HT1080 (cell line): ENCODE results near the gene SMPX. TPM values are rescaled to one million over a fixed set of nuclear protein-coding genes. Genes with fewer than 3 reads are reported as not detected.
A peak's percentile ranks its signal among the peaks of the same experiment; 100 is the strongest.

Experiments used
- DNase-seq: peaks from one replicate; pipeline ENCODE4 v3.0.0-alpha.2; 2015; ENCODE audit warnings: low read depth
- total RNA-seq: library from RNA; depleted of rRNA; stranded (reverse); fragments of >200 nt; shearing (Covaris generic); gene quantifications from 2 replicates; pipeline ENCODE4 v1.2.3, GENCODE V29; 2014

SMPX gene
- total RNA-seq, 1 experiment from 2014 or later = not detected

GRCh38 chrX:21744721-21745120, 13.2 kb downstream of the SMPX start:
- DNase-seq = no peak

DNA sequence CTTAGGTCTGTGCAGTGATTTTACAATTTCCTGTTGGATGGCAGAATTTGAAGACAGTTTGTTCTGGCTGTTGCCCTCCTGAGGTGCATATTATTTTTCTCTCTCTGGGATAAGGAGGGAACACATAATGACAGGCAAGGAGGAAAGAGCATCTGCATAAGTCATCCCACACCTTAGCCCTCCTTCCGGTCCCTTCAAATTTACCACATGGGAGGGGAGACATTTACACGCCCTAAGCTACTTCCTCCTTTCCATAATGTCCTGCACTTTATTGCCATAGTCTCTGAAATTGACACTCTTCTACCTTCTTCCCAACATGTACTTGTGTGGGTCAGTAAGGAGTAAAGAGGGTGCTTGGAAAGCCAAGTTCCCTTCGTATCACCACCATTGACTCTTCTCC, 13.9 kb downstream of the SMPX start:
- no peak for DNase-seq

DNA sequence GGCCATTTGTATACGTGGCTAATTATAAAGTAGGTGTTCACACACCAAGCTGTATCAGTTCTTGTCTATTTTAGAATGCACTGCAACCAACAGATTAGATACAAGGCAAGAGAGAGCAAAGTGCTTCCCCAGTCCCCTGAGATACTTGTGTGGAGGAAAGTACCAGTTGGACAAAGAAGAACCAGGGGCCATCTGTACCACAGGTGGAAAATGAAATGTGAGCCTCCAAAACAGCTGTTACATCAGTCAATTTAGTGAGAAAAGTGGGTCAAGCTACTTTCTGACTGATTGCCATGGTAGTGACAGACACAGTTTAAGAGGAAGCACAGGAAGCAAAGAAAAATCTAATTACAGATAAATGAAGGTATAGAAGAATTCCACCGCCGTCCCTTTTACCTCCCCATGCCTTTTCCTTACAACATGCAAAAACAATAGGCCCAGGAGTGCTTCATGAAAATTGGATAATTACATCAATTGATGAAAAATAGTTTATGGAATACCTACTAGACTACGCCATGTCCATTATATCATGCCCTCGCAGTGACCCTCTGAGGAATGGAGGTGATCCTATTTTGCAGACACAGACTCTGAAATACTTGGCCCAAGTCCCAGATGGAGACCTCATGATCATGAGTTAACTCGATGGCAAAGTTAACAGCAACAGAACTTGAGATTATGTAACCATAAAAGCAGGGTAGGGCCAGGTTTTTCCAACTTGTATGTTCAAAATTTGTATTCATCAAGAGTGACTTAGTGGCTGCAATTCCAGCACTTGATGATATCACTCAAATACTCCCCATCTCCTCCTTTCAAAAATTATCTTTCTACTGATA, 15.8 kb downstream of the SMPX start:
- DNase-seq = no peak

DNA sequence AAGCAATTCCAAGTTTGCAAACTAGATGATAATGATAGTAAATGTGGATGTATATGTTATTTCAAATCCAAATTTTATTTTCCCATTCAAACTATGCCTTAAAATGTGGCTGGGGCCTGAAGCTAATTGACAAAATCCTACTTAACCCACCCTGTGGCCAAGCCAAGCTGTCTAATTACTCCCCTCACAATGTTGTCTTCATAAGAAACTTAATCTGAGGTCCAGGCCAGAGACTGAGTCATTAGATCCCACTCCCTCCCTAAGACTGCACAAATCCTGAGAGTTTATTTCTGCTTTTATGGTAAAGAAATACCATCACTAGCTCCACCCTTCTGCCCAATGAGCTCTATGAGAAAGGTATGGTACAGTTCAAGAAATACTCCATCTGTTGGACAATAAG, 16.6 kb downstream of the SMPX start:
- DNase-seq = no peak

- no peak for DNase-seq
Observed at GRCh38 chrX:21740329-21741274, 17.3 kb downstream of the SMPX start.

- DNase-seq = no peak
Observed at GRCh38 chrX:21738950-21739287, 19.0 kb downstream of the SMPX start.

- no peak for DNase-seq
Observed at GRCh38 chrX:21738210-21738949, 19.5 kb downstream of the SMPX start.

DNA sequence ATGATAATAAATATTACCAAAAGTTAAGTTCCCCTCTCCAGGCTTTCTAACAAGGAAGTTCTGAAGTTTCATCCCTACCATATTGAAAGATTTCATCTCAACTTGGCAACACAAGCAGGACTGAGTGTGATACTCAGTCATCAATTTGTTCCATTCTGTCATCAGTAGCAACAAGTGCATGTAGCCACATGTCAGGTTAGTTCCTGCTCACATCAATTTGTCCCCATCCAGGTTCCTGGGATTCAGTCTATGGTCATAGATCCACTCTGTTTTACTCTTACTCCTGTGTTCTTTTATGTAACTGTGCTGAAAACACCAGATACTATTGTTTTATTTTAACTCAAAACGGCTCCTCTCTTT, 22.2 kb downstream of the SMPX start:
- DNase-seq = no peak

DNA sequence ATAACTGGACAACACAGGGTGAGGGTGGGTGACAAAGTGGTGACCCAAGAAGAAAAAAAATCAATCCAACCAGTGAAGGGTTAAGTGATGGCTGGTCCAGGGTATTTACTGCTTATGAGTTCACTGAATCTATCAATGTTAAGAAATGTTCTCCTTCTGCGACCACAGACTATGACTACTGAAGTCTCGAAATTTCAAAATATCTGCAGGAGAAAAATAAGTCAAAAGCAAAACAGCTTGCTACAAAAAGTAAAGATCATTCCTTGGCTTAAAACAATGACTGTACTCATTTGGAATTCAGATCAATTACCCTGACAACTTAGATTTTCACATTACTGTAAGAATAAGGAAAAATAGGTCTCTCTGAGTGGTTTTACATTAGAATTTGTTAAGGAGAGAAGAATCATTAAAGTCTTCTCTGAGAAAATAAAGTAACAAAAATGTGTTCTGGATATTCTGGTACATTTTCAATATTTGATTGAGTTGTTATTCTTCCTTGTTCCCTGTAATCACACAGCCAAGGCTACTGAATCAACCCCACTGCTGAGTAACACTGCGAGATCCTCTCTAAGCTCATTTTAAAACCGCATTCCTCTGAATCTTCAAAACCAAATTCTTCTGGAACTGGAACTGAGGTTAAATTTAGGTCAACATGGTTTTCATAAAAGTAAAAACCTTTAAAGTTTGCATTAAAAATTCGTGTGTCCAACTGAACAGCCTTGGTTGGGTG, 22.7 kb downstream of the SMPX start:
- peak; percentile 1 for DNase-seq

- no peak for DNase-seq
Observed at GRCh38 chrX:21734175-21734574, 23.7 kb downstream of the SMPX start.

DNA sequence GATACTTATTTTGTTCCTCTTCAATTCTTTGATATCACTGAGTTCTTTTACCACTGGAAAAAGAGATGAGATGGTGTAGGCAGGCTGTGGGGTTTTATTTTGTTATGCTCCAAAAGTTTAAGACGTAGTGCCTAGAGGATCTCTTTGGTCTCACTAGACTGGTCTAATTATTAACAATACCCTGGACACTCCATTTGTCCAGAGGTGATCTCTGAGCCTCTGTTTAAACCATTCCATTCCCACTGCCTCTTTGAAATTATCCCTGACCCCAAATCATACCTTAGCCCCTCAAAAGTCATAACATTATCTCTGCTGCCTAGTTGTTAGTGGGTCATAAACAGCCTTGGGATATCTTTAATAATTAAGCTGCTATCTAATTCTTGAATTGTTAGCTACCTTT, 24.2 kb downstream of the SMPX start:
- DNase-seq = no peak

DNA sequence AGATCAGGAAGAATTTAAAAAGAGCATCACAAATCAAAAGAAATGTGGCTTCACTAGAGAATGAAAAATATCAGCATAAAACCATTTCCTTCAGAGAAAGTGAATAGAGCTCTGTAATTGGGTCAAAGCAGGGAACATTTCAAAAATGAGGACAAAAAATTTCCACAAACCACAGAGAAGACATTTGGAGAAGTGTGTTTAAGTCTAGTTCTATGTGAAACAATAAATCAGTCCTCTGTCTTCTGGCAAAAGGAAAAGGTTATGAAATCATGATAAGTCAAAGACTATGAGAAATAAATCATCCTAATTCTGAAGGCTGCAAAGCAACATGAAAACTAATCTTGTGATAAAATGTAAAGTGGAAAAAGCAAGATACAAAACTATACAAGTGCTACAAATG, 27.9 kb downstream of the SMPX start:
- DNase-seq = no peak

- no peak for DNase-seq
Observed at GRCh38 chrX:21728276-21728968, 29.5 kb downstream of the SMPX start.

DNA sequence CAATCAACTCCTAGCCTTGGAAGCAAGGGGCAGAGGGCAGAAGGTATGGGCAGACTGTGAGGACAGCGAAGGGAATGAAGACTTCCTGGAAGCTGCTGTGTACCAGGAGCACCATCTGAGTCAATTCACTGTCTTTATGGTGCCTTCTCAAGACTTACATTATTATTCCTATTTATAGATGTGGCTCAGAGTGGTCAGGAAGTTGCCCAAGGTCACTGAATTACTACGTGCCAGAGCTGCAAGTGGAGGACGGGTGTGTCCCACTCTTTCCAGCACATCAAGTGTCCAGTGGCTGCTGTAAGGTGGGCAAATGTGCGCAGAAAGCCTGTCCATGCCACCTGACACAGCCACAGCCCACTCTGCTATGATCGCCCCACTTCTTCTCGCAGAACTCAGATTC, 32.0 kb downstream of the SMPX start:
- no peak for DNase-seq

DNA sequence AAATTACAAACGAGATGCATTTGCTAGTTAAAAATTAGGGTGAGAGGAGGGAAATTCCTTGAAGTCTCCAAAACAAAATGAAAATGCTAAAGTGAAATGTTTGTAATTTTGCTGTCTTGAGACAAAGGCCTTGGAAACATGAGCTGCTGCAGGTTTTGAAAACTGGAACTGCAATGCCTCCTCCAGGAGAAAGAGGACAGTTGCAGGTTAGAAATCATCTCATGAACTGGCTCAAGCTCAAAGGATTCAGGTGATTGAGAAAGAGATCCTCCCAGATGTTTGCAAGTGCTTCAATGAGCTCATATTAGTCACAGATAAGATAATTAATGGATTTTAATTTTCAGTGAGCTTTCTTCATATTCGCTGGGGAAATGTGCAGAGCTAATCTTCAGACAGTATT, 32.4 kb downstream of the SMPX start:
- DNase-seq = peak; percentile 27

DNA sequence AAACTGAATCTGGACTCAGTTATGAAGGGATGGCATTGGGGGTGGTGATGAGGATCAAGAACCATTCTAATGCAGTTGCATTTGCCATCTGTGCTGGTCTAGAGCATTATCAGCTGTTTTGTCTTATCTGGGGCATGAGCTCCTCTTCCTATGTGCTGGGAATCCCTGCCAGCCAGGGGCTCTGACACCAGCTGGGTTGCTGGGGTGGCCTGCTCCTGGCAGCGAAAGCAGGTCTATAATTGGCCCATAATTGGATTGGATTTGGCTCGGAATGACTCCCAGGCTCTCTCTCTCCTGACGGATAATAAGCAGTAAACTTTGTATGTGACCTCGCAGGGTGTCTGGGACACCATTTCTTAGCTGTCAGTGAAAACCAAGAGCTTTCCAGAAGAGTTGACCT, 34.1 kb downstream of the SMPX start:
- no peak for DNase-seq

GRCh38 chrX:21723084-21723483, 34.8 kb downstream of the SMPX start:
- no peak for DNase-seq

DNA sequence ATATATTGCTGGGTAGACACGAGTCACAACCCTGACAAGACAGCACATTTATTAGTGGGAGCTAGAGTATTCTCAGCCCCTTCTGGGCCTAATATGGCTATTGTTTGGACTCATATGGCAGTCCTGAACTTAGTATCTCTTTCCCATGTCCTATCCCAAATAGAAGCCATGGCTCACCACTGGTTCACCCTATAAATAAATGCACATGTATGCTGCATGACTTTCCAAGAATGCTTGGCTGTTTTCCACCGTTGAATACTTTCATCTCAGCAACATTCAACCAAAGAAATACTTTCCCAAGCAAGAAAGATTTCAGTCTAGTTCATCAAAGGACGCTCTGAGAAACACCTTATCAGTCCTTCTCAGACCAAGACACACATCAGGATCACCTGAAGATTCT, 36.7 kb downstream of the SMPX start:
- DNase-seq = no peak

GRCh38 chrX:21718575-21718974, 39.3 kb downstream of the SMPX start:
- no peak for DNase-seq

DNA sequence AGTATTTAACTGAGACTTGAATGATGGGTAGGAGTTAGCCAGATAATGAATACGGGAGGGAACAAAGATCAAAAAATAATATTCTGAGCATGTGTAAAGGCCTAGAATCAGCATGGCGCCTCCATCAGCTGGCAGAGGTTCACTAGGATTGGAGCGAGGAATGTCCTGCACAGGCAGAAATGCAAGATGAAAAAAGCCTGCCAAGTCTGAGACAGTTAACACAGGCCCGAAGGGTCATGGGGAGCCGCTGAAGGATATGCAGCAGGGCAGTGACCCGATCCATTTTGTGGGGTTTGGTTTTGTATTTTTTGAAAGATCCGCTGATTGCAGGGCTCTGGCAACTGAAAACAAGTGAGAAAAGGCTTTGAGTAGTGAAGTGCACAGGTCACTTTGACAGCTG, 40.1 kb downstream of the SMPX start:
- DNase-seq = no peak

DNA sequence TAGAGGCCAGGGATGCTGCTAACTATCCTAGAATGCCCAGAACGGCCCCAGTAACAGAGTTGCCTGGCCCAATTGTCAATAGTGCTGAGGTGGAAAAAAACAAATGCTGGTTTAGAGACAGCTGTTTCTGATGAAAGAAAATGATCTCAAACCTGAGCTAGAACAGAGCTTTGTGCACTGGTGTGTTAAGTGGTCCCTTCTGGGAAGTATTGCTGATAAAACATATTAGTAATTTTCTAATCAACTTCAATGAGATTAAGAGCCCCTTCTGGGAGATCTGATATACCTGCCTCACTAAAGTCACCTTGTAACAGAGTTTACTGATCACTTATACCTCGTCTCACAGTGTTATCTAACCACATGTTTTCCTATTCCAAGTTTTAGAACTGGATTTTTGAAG, 42.1 kb downstream of the SMPX start:
- no peak for DNase-seq
